ENCODE measurements around the gene LCN2.
A peak's percentile ranks its signal among the peaks of the same experiment; 100 is the strongest.

DNA sequence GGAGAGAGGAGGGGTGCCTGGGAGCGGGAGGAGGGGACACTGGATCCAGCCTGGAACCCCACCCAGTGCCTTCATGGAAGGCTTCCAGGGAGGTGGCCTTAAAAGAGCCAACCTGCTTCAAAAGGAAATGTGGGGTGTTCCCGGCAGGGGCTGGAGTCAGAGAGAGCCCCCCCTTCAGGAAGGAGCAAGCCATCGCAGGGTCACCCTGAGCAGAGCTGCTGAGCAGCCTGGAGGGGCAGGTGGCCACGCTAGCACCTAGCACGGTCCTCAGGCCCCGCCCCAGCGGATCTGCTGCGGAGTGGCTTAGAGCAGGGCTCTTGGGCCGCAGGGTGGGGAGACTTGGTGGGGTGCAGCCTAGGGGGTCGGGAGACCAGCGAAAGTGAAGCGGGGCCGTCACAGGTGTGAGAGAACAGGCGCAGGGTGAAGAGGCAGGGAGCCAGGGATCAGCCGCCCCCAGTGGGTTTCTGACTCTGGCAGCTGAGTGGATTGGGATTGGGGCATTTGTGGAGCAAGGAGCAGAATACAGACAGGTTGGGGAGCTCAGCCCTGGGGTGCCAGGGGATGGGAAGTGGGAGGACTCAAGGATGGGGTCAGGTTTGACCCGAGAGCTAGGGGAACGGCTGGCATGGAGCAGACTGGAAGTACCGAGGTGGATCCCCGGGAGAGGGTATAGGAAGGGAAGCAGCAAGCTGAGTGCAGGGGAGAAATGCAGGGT, 1.5 kb downstream of the LCN2 start:
- TF ChIP-seq, protein P1, sequence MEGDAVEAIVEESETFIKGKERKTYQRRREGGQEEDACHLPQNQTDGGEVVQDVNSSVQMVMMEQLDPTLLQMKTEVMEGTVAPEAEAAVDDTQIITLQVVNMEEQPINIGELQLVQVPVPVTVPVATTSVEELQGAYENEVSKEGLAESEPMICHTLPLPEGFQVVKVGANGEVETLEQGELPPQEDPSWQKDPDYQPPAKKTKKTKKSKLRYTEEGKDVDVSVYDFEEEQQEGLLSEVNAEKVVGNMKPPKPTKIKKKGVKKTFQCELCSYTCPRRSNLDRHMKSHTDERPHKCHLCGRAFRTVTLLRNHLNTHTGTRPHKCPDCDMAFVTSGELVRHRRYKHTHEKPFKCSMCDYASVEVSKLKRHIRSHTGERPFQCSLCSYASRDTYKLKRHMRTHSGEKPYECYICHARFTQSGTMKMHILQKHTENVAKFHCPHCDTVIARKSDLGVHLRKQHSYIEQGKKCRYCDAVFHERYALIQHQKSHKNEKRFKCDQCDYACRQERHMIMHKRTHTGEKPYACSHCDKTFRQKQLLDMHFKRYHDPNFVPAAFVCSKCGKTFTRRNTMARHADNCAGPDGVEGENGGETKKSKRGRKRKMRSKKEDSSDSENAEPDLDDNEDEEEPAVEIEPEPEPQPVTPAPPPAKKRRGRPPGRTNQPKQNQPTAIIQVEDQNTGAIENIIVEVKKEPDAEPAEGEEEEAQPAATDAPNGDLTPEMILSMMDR (conservative IDR thresholded peaks at IDR 0.05; ENCODE audit: low read length): peak; percentile 65
- TF ChIP-seq EZH2phosphoT487 (IDR thresholded peaks at IDR 0.05; ENCODE audit: borderline replicate concordance): no peak

Data from Loucy (cell line).